H9 (cell line): ENCODE data around the gene CDC5L. TPM values are rescaled to one million over a fixed set of nuclear protein-coding genes. Genes with fewer than 3 reads are reported as not detected.
A peak's percentile ranks its signal among the peaks of the same experiment; 100 is the strongest.

ENCODE experiments used
- DNase-seq: peaks from one replicate; pipeline ENCODE4 v3.0.0-alpha.2; 2017
- H2AFZ ChIP-seq: one replicate; pipeline ENCODE4 v1.6.1; 2013; ENCODE audit warnings: mild to moderate bottlenecking, low read length, control low read depth, moderate library complexity
- H2AK5ac ChIP-seq: 2 replicates; pipeline ENCODE4 v1.6.1; 2013; ENCODE audit warnings: low read length, control low read depth, mixed read lengths; ENCODE audit not compliant: insufficient read length
- H2BK120ac ChIP-seq: one replicate; pipeline ENCODE4 v1.6.1; 2013; ENCODE audit warnings: low read depth, mild to moderate bottlenecking, low read length, control low read depth, inconsistent platforms; ENCODE audit not compliant: poor library complexity, severe bottlenecking
- H2BK12ac ChIP-seq: 2 replicates; pipeline ENCODE4 v1.6.1; 2013; ENCODE audit warnings: low read length, control low read depth, mixed read lengths, low read depth; ENCODE audit not compliant: insufficient read length
- H2BK15ac ChIP-seq: 2 replicates; pipeline ENCODE4 v1.6.1; 2013; ENCODE audit warnings: low read depth, low read length, control low read depth
- H2BK20ac ChIP-seq: one replicate; pipeline ENCODE4 v1.6.1; 2013; ENCODE audit warnings: low read depth, mild to moderate bottlenecking, low read length, control low read depth, inconsistent platforms; ENCODE audit not compliant: poor library complexity, severe bottlenecking
- H2BK5ac ChIP-seq: 2 replicates; pipeline ENCODE4 v1.6.1; 2013; ENCODE audit warnings: low read length, control low read depth, mixed read lengths; ENCODE audit not compliant: insufficient read length
- H3K14ac ChIP-seq: 2 replicates; pipeline ENCODE4 v1.6.1; 2013; ENCODE audit warnings: low read length, control low read depth; ENCODE audit not compliant: insufficient read depth
- H3K18ac ChIP-seq: 2 replicates; pipeline ENCODE4 v1.6.1; 2013; ENCODE audit warnings: low read depth, mild to moderate bottlenecking, mixed read lengths, low read length, control low read depth; ENCODE audit not compliant: insufficient read length
- H3K23ac ChIP-seq: 2 replicates; pipeline ENCODE4 v1.6.1; 2013; ENCODE audit warnings: low read length, control low read depth, mixed read lengths, low read depth; ENCODE audit not compliant: insufficient read length
- H3K23me2 ChIP-seq: 2 replicates; pipeline ENCODE4 v1.6.1; 2013; ENCODE audit warnings: low read depth, mild to moderate bottlenecking, mixed read lengths, low read length, control low read depth; ENCODE audit not compliant: insufficient read length, poor library complexity, severe bottlenecking
- H3K27ac ChIP-seq: 2 replicates; pipeline ENCODE4 v1.5.1; 2013; ENCODE audit warnings: low read length, control low read depth, mixed read lengths, low read depth; ENCODE audit not compliant: insufficient read length
- H3K27me3 ChIP-seq: 2 replicates; pipeline ENCODE4 v1.6.1; 2013; ENCODE audit warnings: low read length, control low read depth, inconsistent platforms; ENCODE audit not compliant: insufficient read depth
- H3K4ac ChIP-seq: 2 replicates; pipeline ENCODE4 v1.6.1; 2013; ENCODE audit warnings: low read depth, mild to moderate bottlenecking, control low read depth, inconsistent platforms, low read length, moderate library complexity
- H3K4me1 ChIP-seq: 2 replicates; pipeline ENCODE4 v1.6.1; 2013; ENCODE audit warnings: low read length, control low read depth, inconsistent platforms; ENCODE audit not compliant: insufficient read depth
- H3K4me2 ChIP-seq: 2 replicates; pipeline ENCODE4 v1.6.1; 2013; ENCODE audit warnings: low read length, control low read depth, mixed read lengths; ENCODE audit not compliant: insufficient read length, insufficient read depth
- H3K56ac ChIP-seq: 2 replicates; pipeline ENCODE4 v1.6.1; 2013; ENCODE audit warnings: low read depth, mild to moderate bottlenecking, mixed read lengths, low read length, control low read depth; ENCODE audit not compliant: insufficient read length
- H3K79me1 ChIP-seq: 2 replicates; pipeline ENCODE4 v1.6.1; 2013; ENCODE audit warnings: low read depth, mild to moderate bottlenecking, moderate library complexity, low read length, control low read depth, inconsistent platforms; ENCODE audit not compliant: insufficient read depth, poor library complexity, severe bottlenecking
- H3K79me2 ChIP-seq: 2 replicates; pipeline ENCODE4 v1.6.1; 2013; ENCODE audit warnings: low read length, control low read depth, inconsistent platforms; ENCODE audit not compliant: insufficient read depth
- H3K9ac ChIP-seq: 2 replicates; pipeline ENCODE4 v1.6.1; 2013; ENCODE audit warnings: low read length, control low read depth, mixed read lengths; ENCODE audit not compliant: insufficient read length; ENCODE audit errors: extremely low read depth
- H3K9me3 ChIP-seq: one replicate; pipeline ENCODE4 v1.6.1; 2013; ENCODE audit warnings: low read depth, low read length, inconsistent platforms; ENCODE audit not compliant: control insufficient read depth
- H3T11ph ChIP-seq: one replicate; pipeline ENCODE4 v1.6.1; 2013; ENCODE audit warnings: mild to moderate bottlenecking, low read length, control low read depth, inconsistent platforms
- H4K20me1 ChIP-seq: one replicate; pipeline ENCODE4 v1.6.1; 2013; ENCODE audit not compliant: control insufficient read depth, insufficient read length, insufficient read depth
- H4K5ac ChIP-seq: 2 replicates; pipeline ENCODE4 v1.6.1; 2013; ENCODE audit warnings: low read depth, mild to moderate bottlenecking, mixed read lengths, low read length, control low read depth; ENCODE audit not compliant: insufficient read length
- H4K8ac ChIP-seq: replicated peaks from 2 replicates; pipeline ENCODE4 v1.6.1; 2013; ENCODE audit warnings: low read length, control low read depth, mixed read lengths, low read depth; ENCODE audit not compliant: insufficient read length
- H4K91ac ChIP-seq: 2 replicates; pipeline ENCODE4 v1.6.1; 2013; ENCODE audit warnings: low read depth, mild to moderate bottlenecking, moderate library complexity, mixed read lengths, low read length, control low read depth; ENCODE audit not compliant: insufficient read length
- H3K27ac Mint-ChIP-seq, 3 experiments: 2 replicates in 2 of 3; 3 replicates in 1 of 3; pipeline ENCODE4 v1.8.0; 2020 to 2021; ENCODE audit warnings: mixed read lengths in 3 of 3, mild to moderate bottlenecking in 1 of 3, moderate library complexity in 1 of 3
- H3K27me3 Mint-ChIP-seq: 2 replicates; pipeline ENCODE4 v1.8.0; 2021; ENCODE audit warnings: low read depth, mild to moderate bottlenecking, moderate library complexity, mixed read lengths
- H3K36me3 Mint-ChIP-seq, 3 experiments: 2 replicates in 2 of 3; 3 replicates in 1 of 3; pipeline ENCODE4 v1.8.0; 2020 to 2021; ENCODE audit warnings: low read depth in 3 of 3, mixed read lengths in 3 of 3; ENCODE audit not compliant: insufficient read depth in 1 of 3
- H3K4me1 Mint-ChIP-seq, 2 experiments: 2 replicates each; pipeline ENCODE4 v1.8.0; 2020; ENCODE audit warnings: mixed read lengths in 2 of 2
- H3K4me3 Mint-ChIP-seq, 2 experiments: 2 replicates in 1 of 2; 3 replicates in 1 of 2; pipeline ENCODE4 v1.8.0; 2020 to 2021; ENCODE audit warnings: mild to moderate bottlenecking in 2 of 2, mixed read lengths in 2 of 2, moderate library complexity in 1 of 2
- H3K9me3 Mint-ChIP-seq, 2 experiments: 2 replicates in 1 of 2; 3 replicates in 1 of 2; pipeline ENCODE4 v1.8.0; 2020; ENCODE audit warnings: mild to moderate bottlenecking in 2 of 2, mixed read lengths in 2 of 2, moderate library complexity in 1 of 2
- CTCF ChIP-seq: fragments of 200-600 bp; sonication (generic); conservative IDR thresholded peaks from 3 replicates; pipeline ENCODE4 v1.8.0; 2021; ENCODE audit warnings: antibody characterized with exemption, mild to moderate bottlenecking
- WGBS: extraction: QIAGEN DNeasy Blood & Tissue Kit; methylation state at CpG from one replicate; pipeline ENCODE4 v1.1.7; 2013; ENCODE audit warnings: missing lambda C conversion rate, low lambda C conversion rate, mixed read lengths; ENCODE audit not compliant: insufficient read length; ENCODE audit errors: extremely low coverage; 5-methylcytosine and 5-hydroxymethylcytosine counted together
- total RNA-seq: library from RNA; stranded (reverse); gene quantifications from 2 replicates; pipeline ENCODE4 v1.2.1, GENCODE V29; 2021

Gene CDC5L
- total RNA-seq, 1 experiment from 2014 or later, result 34.3 TPM

GRCh38 chr6:44338228-44339122, 49.0 kb upstream of the CDC5L start:
- H3K27me3 ChIP-seq, result no peaks in the 10 kb centered on the region

More at GRCh38 chr6:44338228-44339122, 49.0 kb upstream of the CDC5L start:
- Histone ChIP-seq H3T11ph (no peak overlapping the region), H3K18ac (no peak overlapping the region), H3K27ac (no peak overlapping the region), H4K5ac (no peak overlapping the region), H4K91ac (no peak overlapping the region), H2BK12ac (no peak overlapping the region), H2BK120ac (no peak overlapping the region), H3K4me1 (peaks cover 2% of the 10 kb centered on the region; the same call in 1 of the 2 replicates), H4K20me1 (no peaks in the 10 kb centered on the region), H4K8ac (no peak overlapping the region), H3K9me3 (no peaks in the 10 kb centered on the region), H3K4me2 (no peak overlapping the region), H3K79me1 (no peaks in the 10 kb centered on the region), H3K14ac (no peak overlapping the region), H3K4ac (no peak overlapping the region), H2BK5ac (no peak overlapping the region), H3K79me2 (no peaks in the 10 kb centered on the region), H3K56ac (no peak overlapping the region), H2BK20ac (no peak overlapping the region), H3K23ac (no peak overlapping the region), H2AFZ (no peak overlapping the region), H2AK5ac (no peak overlapping the region), H3K9ac (no peak overlapping the region), H3K23me2 (no peaks in the 10 kb centered on the region), H2BK15ac (no peak overlapping the region)
- no CpG with 5 or more reads among the region's 11 CpGs for WGBS
- H3K9me3 Mint-ChIP-seq, result no peaks in the 10 kb centered on the region; a peak in 1 of 5 replicates
- peak; percentile 74 for DNase-seq
- peaks cover 3% of the 10 kb centered on the region for H3K27me3 Mint-ChIP-seq
- TF ChIP-seq CTCF, result peak; percentile 88
- H3K36me3 Mint-ChIP-seq, result no peaks in the 10 kb centered on the region
- H3K4me1 Mint-ChIP-seq, result peaks cover 33 to 35% of the 10 kb centered on the region in 2 experiments
- H3K27ac Mint-ChIP-seq, result 0 out of 7 replicates have a peak overlapping the region, but pooled peaks of 1 of the 3 experiments have one; percentile 52
- no peak overlapping the region; a peak in 1 of 5 replicates for H3K4me3 Mint-ChIP-seq
